ENCODE measurements around the gene RASAL2. TPM values are rescaled to one million over a fixed set of nuclear protein-coding genes. Genes with fewer than 3 reads are reported as not detected.

The RASAL2 gene
- total RNA-seq, 2 experiments from 2014 or later: not detected

DNA sequence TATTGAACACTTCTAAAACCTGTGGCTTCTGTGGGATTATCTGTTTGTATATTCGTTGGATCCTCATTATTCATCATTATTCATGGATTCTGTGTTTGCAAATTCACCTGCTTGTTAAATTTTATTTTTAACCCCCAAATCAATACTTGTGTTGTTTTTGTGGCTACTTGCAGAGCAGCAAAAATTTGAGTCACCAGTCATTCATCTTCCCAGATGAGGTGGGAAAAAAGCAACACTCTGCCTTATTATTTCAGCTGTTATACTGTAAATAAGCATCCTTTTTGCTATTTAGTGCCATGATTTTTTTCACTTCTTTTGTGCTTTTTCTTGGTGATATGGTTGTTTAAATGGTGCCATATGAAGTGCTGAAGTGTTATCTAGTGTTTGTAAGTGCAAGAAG lies 56.7 kb downstream of the RASAL2 start:
- ChIA-PET CTCF (interaction anchor here (0.7 kb wide), 1 partner anchor 1279 kb away, joined by 3 read pairs; no protein-coding TSS in a partner anchor), POLR2A (no interaction called here)
- Mint-ChIP-seq H3K36me3 (ENCODE audit: low read depth) (no peaks in the 10 kb centered on the region), H3K9me3 (ENCODE audit: low read depth) (no peaks in the 10 kb centered on the region), H3K4me1 (no peaks in the 10 kb centered on the region), H3K4me3 (no peak overlapping the region), H3K27ac (no peak overlapping the region), H3K27me3 (no peaks in the 10 kb centered on the region)
- DNase-seq (no peak), ATAC-seq (no peak)
- intact Hi-C loops (cut with DNase I, micrococcal nuclease): no loop called here

GRCh38 chr1:178151831-178152230 lies 57.9 kb downstream of the RASAL2 start:
- ChIA-PET POLR2A (no interaction called here), CTCF (no interaction called here)
- Mint-ChIP-seq H3K4me1 (no peaks in the 10 kb centered on the region), H3K27me3 (no peaks in the 10 kb centered on the region), H3K27ac (no peak overlapping the region), H3K4me3 (no peak overlapping the region), H3K36me3 (ENCODE audit: low read depth) (no peaks in the 10 kb centered on the region), H3K9me3 (ENCODE audit: low read depth) (no peaks in the 10 kb centered on the region)
- ATAC-seq (no peak), DNase-seq (no peak)
- intact Hi-C loops (cut with DNase I, micrococcal nuclease): no loop called here

DNA sequence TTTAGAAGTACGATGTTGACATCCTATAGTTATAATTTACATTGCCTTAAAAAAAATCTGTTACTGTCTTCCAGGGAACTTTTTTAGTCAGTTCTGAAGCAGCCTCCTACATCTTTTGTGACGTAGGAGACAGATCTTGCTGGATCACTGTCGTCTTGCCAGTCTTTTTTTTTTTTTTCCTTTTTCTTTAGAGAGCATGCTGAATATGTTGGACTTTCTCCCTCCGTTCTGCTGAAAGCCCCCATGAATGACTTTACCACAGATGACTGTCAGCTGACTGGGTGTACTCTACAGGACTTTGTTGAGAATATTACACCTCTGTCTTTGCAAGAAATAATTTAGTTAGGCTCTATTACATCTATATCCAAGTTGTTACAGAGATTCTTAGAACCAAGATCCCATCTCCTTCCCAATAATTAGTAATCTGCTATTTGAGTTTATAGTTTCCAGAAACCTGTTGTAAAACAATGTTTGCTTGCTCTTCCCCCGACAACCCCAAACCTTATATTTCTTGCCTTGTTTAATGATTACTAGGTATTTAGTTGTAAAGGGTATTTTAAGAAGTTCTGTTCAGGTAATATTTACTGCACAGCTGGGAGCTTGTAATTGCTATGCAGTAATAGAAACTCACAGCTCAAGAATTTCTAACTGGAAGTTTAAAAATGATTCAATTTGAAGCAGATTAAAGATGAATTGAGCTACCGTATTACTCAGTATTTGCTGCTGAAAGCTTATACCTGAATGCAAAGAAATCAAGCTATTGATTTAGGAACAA lies 61.8 kb downstream of the RASAL2 start:
- Mint-ChIP-seq H3K9me3 (ENCODE audit: low read depth) (no peaks in the 10 kb centered on the region), H3K36me3 (ENCODE audit: low read depth) (no peaks in the 10 kb centered on the region), H3K27ac (no peak overlapping the region), H3K4me3 (no peak overlapping the region), H3K4me1 (no peaks in the 10 kb centered on the region), H3K27me3 (no peaks in the 10 kb centered on the region)
- ATAC-seq (no peak), DNase-seq (no peak)
- POLR2A ChIA-PET: interaction anchor here (0.7 kb wide), 1 partner anchor 163 kb away, joined by 4 read pairs; no protein-coding TSS in a partner anchor
- intact Hi-C loops (cut with DNase I, micrococcal nuclease): no loop called here
- CTCF ChIA-PET: no interaction called here

DNA sequence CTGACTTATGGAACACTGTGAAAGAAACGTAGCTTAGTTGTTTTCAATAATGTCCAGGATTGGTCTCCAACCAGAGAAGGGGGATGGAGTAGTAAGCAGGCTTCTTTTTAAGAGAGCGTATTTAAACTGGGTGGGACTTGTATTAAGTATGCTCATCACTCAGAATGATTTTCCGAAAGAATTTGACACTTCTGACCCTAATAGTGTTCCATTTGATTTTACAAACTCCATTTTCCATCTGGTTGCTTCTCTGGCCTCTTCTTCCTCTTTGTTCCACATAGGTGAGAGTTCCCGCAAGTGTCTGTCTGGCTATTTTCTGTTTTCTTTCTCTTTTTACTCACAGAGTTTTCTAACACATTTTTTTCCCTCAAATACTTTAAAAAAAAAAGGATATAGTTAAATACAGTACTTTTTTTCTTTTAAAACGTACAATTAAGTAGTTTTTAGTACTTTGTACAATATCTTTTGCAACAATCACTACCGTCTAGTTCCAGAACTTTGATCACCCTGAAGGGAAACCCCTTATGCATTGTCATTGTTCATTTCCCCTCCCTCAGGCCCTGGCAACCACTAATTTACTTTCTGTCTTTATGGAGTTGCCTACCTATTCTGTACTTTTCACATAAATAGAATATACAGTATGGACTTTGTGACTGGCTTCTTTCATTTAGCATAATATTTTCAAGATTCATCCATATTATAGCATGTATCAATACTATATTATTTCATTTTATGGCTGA lies 67.0 kb downstream of the RASAL2 start:
- no peak overlapping the region for H3K4me3 Mint-ChIP-seq
- ATAC-seq (no peak), DNase-seq (no peak)
- H3K4me1 Mint-ChIP-seq: no peaks in the 10 kb centered on the region
- no peaks in the 10 kb centered on the region for H3K36me3 Mint-ChIP-seq (ENCODE audit: low read depth)
- POLR2A ChIA-PET: no interaction called here
- no peaks in the 10 kb centered on the region for H3K27me3 Mint-ChIP-seq
- CTCF ChIA-PET: no interaction called here
- H3K27ac Mint-ChIP-seq: no peak overlapping the region
- intact Hi-C loops (cut with DNase I, micrococcal nuclease): no loop called here
- H3K9me3 Mint-ChIP-seq (ENCODE audit: low read depth): no peaks in the 10 kb centered on the region

GRCh38 chr1:178161516-178161915 lies 67.6 kb downstream of the RASAL2 start:
- no peak overlapping the region for H3K4me3 Mint-ChIP-seq
- no peaks in the 10 kb centered on the region for H3K27me3 Mint-ChIP-seq
- intact Hi-C loops (cut with DNase I, micrococcal nuclease): no loop called here
- ChIA-PET POLR2A (no interaction called here), CTCF (no interaction called here)
- H3K36me3 Mint-ChIP-seq (ENCODE audit: low read depth): no peaks in the 10 kb centered on the region
- no peak for DNase-seq
- no peaks in the 10 kb centered on the region for H3K9me3 Mint-ChIP-seq (ENCODE audit: low read depth)
- no peak overlapping the region for H3K27ac Mint-ChIP-seq
- H3K4me1 Mint-ChIP-seq: no peaks in the 10 kb centered on the region
- no peak for ATAC-seq

GRCh38 chr1:178165196-178165595 lies 71.3 kb downstream of the RASAL2 start:
- POLR2A ChIA-PET: no interaction called here
- Mint-ChIP-seq H3K27me3 (no peaks in the 10 kb centered on the region), H3K36me3 (ENCODE audit: low read depth) (no peaks in the 10 kb centered on the region), H3K4me3 (no peak overlapping the region), H3K27ac (no peak overlapping the region), H3K9me3 (ENCODE audit: low read depth) (no peaks in the 10 kb centered on the region), H3K4me1 (no peaks in the 10 kb centered on the region)
- DNase-seq (no peak), ATAC-seq (no peak)
- CTCF ChIA-PET: no interaction called here
- intact Hi-C loops (cut with DNase I, micrococcal nuclease): no loop called here

DNA sequence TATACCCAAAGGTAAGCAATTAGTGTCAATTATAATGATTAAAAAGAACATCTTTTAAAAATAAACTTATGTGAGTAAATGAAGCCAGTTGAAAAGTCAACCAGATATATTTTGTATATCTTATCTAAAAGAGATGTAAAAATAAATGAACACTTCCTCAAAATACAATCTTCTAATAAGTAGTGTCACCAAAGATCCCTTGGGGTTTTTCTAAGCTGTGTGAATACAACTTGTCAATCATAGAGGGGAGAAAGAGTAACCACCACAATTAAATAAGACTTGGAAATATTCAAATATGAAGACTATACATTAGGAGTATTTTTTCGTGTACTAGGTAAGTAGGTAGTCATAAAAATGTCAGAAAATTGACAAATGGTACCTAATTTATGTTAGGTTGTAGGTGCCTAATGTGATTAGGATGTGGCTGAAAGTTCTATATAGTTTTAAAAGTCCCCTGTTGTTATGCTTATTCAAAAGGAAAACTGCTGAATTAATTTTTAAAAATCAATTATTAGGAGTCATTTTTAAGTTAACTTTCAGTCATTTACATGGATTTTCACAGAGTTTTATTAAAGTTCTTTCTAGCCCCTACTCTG lies 72.6 kb downstream of the RASAL2 start:
- H3K27me3 Mint-ChIP-seq: no peaks in the 10 kb centered on the region
- H3K27ac Mint-ChIP-seq: no peak overlapping the region
- DNase-seq (no peak), ATAC-seq (no peak)
- intact Hi-C loops (cut with DNase I, micrococcal nuclease): no loop called here
- POLR2A ChIA-PET: no interaction called here
- H3K36me3 Mint-ChIP-seq (ENCODE audit: low read depth): no peaks in the 10 kb centered on the region
- no peaks in the 10 kb centered on the region for H3K4me1 Mint-ChIP-seq
- CTCF ChIA-PET: no interaction called here
- H3K4me3 Mint-ChIP-seq: no peak overlapping the region
- H3K9me3 Mint-ChIP-seq (ENCODE audit: low read depth): no peaks in the 10 kb centered on the region

DNA sequence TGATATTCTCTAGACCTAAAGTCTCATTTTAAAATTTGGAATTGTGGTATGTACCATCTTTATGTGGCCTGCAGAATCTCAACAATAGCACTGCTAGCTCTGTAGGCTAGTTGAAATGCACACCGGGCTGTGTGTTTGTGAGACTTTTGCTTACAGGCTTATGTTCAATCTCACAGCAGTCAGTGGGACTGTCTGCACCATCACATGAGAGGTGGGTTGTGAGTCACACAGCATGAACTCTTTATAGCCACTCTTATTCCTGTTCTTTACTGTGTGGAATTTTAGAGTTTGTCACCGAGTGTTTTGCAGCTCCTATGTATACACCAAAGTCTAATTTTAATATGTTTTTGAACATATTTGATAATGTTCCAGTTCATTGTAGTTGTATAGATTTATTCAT lies 74.6 kb downstream of the RASAL2 start:
- Mint-ChIP-seq H3K9me3 (ENCODE audit: low read depth) (no peaks in the 10 kb centered on the region), H3K4me3 (no peak overlapping the region), H3K27me3 (no peaks in the 10 kb centered on the region), H3K4me1 (no peaks in the 10 kb centered on the region), H3K36me3 (ENCODE audit: low read depth) (no peaks in the 10 kb centered on the region), H3K27ac (no peak overlapping the region)
- POLR2A ChIA-PET: no interaction called here
- intact Hi-C loops (cut with DNase I, micrococcal nuclease): no loop called here
- ATAC-seq: no peak
- CTCF ChIA-PET: no interaction called here
- DNase-seq: no peak

GRCh38 chr1:178169649-178170048 lies 75.7 kb downstream of the RASAL2 start:
- Mint-ChIP-seq H3K27me3 (no peaks in the 10 kb centered on the region), H3K36me3 (ENCODE audit: low read depth) (no peaks in the 10 kb centered on the region), H3K4me3 (no peak overlapping the region), H3K9me3 (ENCODE audit: low read depth) (no peaks in the 10 kb centered on the region), H3K4me1 (no peaks in the 10 kb centered on the region), H3K27ac (no peak overlapping the region)
- ChIA-PET POLR2A (no interaction called here), CTCF (no interaction called here)
- no peak for ATAC-seq
- intact Hi-C loops (cut with DNase I, micrococcal nuclease): no loop called here
- DNase-seq: no peak

DNA sequence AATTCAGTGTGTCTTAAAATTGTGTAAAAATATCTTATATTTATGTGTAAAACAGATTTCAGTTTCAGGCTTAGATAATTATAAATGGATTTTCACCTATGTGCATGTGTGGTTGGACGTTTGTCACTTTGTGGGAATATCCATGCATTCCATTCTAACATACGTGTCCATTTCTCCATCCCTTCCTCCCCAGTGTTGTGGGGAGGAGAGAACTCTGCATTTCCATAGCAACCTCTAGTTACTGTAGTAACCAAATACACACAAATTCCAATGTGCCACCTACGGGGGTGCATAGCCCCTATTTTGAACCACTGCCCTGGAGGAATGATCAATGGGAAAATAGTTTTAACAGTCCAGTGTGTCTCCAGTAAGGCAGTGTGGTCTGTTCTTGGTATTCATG lies 79.0 kb downstream of the RASAL2 start:
- no peaks in the 10 kb centered on the region for H3K9me3 Mint-ChIP-seq (ENCODE audit: low read depth)
- CTCF ChIA-PET: no interaction called here
- H3K36me3 Mint-ChIP-seq (ENCODE audit: low read depth): no peaks in the 10 kb centered on the region
- DNase-seq: no peak
- ATAC-seq: no peak
- H3K27me3 Mint-ChIP-seq: peaks cover 2% of the 10 kb centered on the region
- intact Hi-C loops (cut with DNase I, micrococcal nuclease): no loop called here
- H3K4me3 Mint-ChIP-seq: no peak overlapping the region
- POLR2A ChIA-PET: no interaction called here
- H3K27ac Mint-ChIP-seq: no peak overlapping the region
- no peaks in the 10 kb centered on the region for H3K4me1 Mint-ChIP-seq

DNA sequence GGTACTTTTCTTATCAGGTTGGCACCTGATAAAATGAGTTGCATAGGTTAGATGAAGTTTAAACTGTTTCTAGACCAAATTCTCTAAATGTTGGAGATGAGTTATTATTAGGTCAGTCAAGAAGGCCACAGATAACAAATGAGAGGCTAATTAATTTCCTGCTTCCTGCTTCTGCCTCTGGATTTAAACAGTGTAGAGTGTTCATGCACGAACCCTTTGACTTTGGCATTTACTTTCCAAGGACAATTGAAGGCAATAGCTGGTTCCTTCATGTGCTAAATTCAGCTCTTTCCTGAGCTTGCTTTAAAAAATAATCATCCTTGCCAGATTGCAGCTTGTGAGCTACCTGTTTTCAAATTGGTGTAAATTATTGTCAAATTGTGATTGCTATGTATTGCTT lies 80.6 kb downstream of the RASAL2 start:
- Mint-ChIP-seq H3K27ac (no peak overlapping the region), H3K9me3 (ENCODE audit: low read depth) (no peaks in the 10 kb centered on the region), H3K4me3 (no peak overlapping the region), H3K36me3 (ENCODE audit: low read depth) (no peaks in the 10 kb centered on the region), H3K27me3 (peaks cover 2% of the 10 kb centered on the region), H3K4me1 (no peaks in the 10 kb centered on the region)
- ChIA-PET CTCF (no interaction called here), POLR2A (no interaction called here)
- ATAC-seq (no peak), DNase-seq (no peak)
- intact Hi-C loops (cut with DNase I, micrococcal nuclease): no loop called here

DNA sequence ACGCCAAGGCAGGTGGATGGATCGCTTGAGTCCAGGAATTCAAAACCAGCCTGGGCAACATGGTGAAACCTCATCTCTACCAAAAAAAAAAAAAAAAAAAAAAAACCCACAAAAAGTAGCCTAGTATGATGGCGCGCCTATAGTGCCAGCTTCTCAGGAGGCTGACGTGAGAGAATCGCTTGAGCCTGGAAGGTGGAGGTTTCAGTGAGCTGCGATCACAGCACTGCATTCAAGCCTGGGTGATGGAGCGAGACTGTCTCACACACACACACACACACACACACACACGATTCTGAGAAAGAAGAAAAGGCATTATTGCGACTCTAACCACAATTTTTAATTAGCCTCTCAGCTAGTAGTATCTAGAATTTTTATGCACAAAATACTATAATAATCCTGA lies 86.5 kb downstream of the RASAL2 start:
- ChIA-PET CTCF (no interaction called here), POLR2A (no interaction called here)
- intact Hi-C loops (cut with DNase I, micrococcal nuclease): no loop called here
- H3K4me1 Mint-ChIP-seq: no peaks in the 10 kb centered on the region
- H3K9me3 Mint-ChIP-seq (ENCODE audit: low read depth): peaks cover 2% of the 10 kb centered on the region
- H3K36me3 Mint-ChIP-seq (ENCODE audit: low read depth): no peaks in the 10 kb centered on the region
- ATAC-seq (no peak), DNase-seq (no peak)
- H3K4me3 Mint-ChIP-seq: no peak overlapping the region
- peaks cover 2% of the 10 kb centered on the region for H3K27me3 Mint-ChIP-seq
- H3K27ac Mint-ChIP-seq: no peak overlapping the region
